Neural crest cell (in vitro differentiated cells): ENCODE data around the gene FCHSD2. TPM values are rescaled to one million over a fixed set of nuclear protein-coding genes. Genes with fewer than 3 reads are reported as not detected.
"Not testable (repeated sequence)": the region's sequence is repeated elsewhere in the genome, so short reads cannot be mapped to it uniquely, and the experiment has no call there.

ENCODE experiments used
- DNase-seq: peaks from one replicate; pipeline ENCODE4 v3.0.0; 2021; ENCODE audit warnings: low read depth, mixed read lengths, low spot score
- H3K27ac Mint-ChIP-seq: one replicate; pipeline ENCODE4 v1.8.0; 2021; ENCODE audit warnings: mild to moderate bottlenecking, mixed read lengths; ENCODE audit not compliant: unreplicated experiment
- H3K27me3 Mint-ChIP-seq: 2 replicates; pipeline ENCODE4 v1.8.0; 2021; ENCODE audit warnings: low read depth, mild to moderate bottlenecking, mixed read lengths
- H3K36me3 Mint-ChIP-seq: 2 replicates; pipeline ENCODE4 v1.8.0; 2021; ENCODE audit warnings: low read depth, mild to moderate bottlenecking, mixed read lengths
- H3K4me1 Mint-ChIP-seq: 2 replicates; pipeline ENCODE4 v1.8.0; 2021; ENCODE audit warnings: mixed read lengths
- H3K4me3 Mint-ChIP-seq: one replicate; pipeline ENCODE4 v1.8.0; 2021; ENCODE audit warnings: mild to moderate bottlenecking, mixed read lengths
- H3K9me3 Mint-ChIP-seq: 2 replicates; pipeline ENCODE4 v1.8.0; 2021; ENCODE audit warnings: mixed read lengths
- CTCF ChIP-seq: fragments of 200-600 bp; sonication (generic); conservative IDR thresholded peaks from 2 replicates; pipeline ENCODE4 v1.5.0; 2021; ENCODE audit warnings: antibody characterized with exemption, mild to moderate bottlenecking
- total RNA-seq: library from RNA; stranded (reverse); gene quantifications from 2 replicates; pipeline ENCODE4 v1.2.1, GENCODE V29; 2021

Gene FCHSD2
- total RNA-seq, 1 donor from 2014 or later = 34.4 TPM

- DNase-seq = no peak
These were observed 349.1 kb downstream of the FCHSD2 start for GRCh38 chr11:72793076-72793424.

GRCh38 chr11:72792437-72793021, 349.6 kb downstream of the FCHSD2 start:
- no peak overlapping the region for H3K4me3 Mint-ChIP-seq
- TF ChIP-seq CTCF = no peak
- DNase-seq = no peak
- H3K27me3 Mint-ChIP-seq = no peaks in the 10 kb centered on the region
- H3K27ac Mint-ChIP-seq = no peak overlapping the region
- no peaks in the 10 kb centered on the region for H3K9me3 Mint-ChIP-seq
- H3K36me3 Mint-ChIP-seq = no peaks in the 10 kb centered on the region
- peaks cover 25% of the 10 kb centered on the region for H3K4me1 Mint-ChIP-seq

More at GRCh38 chr11:72793076-72793424, 349.1 kb downstream of the FCHSD2 start:
- no peak for TF ChIP-seq CTCF
- Mint-ChIP-seq H3K36me3 (no peaks in the 10 kb centered on the region), H3K27ac (no peak overlapping the region), H3K9me3 (no peaks in the 10 kb centered on the region), H3K4me3 (peak overlapping the region; percentile 99), H3K4me1 (peaks cover 25% of the 10 kb centered on the region), H3K27me3 (no peaks in the 10 kb centered on the region)

- Mint-ChIP-seq H3K4me3 (peak overlapping the region; percentile 9), H3K4me1 (peaks cover 33% of the 10 kb centered on the region)
- not testable (repeated sequence) for DNase-seq, H3K9me3 Mint-ChIP-seq, H3K27ac Mint-ChIP-seq, H3K36me3 Mint-ChIP-seq, H3K27me3 Mint-ChIP-seq
These were observed 350.9 kb downstream of the FCHSD2 start for GRCh38 chr11:72791228-72791627.

DNA sequence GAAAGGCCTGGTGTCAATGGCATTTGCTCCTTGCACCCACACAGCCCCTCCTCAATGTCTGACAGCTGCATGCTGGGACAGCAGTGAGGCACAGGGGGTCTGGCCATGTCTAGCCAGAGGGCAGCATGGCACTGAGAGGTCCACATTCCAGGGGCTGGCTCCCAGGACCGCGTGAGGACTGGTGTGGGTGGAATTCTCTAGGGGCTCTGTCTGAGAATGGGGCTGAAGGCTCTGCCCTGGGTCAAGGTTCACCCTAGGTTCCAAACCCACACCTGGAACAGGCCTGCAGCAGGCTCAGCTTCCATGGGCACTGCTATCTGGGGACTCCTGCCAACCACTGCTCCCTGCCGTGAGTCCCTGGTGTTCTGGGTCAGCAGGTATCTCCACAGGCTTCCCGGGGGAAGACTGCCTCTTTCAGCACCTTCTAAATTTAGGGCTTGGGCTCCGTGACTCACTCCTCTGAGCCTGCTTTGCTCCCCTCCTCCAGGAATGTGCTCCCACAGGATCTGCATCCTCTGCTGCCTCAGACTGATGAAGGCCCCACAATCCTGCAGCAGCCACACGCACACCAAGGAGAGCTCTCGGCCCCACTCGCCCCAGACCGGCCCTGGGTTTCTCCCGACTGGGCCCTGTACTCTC, 352.5 kb downstream of the FCHSD2 start:
- no peak for DNase-seq
- H3K4me3 Mint-ChIP-seq = no peak overlapping the region
- H3K27me3 Mint-ChIP-seq = no peaks in the 10 kb centered on the region
- peaks cover 30% of the 10 kb centered on the region for H3K4me1 Mint-ChIP-seq
- no peak overlapping the region for H3K27ac Mint-ChIP-seq
- H3K36me3 Mint-ChIP-seq = no peaks in the 10 kb centered on the region
- TF ChIP-seq CTCF = no peak
- H3K9me3 Mint-ChIP-seq = no peaks in the 10 kb centered on the region

- H3K27ac Mint-ChIP-seq = no peak overlapping the region
- H3K4me3 Mint-ChIP-seq = no peak overlapping the region
- H3K36me3 Mint-ChIP-seq = no peaks in the 10 kb centered on the region
- TF ChIP-seq CTCF = no peak
- no peaks in the 10 kb centered on the region for H3K9me3 Mint-ChIP-seq
- no peak for DNase-seq
- H3K4me1 Mint-ChIP-seq = peaks cover 17% of the 10 kb centered on the region
- H3K27me3 Mint-ChIP-seq = no peaks in the 10 kb centered on the region
These were observed 353.9 kb downstream of the FCHSD2 start for GRCh38 chr11:72788241-72788640.
